ENCODE data around the gene RMRP.

The RMRP gene

DNA sequence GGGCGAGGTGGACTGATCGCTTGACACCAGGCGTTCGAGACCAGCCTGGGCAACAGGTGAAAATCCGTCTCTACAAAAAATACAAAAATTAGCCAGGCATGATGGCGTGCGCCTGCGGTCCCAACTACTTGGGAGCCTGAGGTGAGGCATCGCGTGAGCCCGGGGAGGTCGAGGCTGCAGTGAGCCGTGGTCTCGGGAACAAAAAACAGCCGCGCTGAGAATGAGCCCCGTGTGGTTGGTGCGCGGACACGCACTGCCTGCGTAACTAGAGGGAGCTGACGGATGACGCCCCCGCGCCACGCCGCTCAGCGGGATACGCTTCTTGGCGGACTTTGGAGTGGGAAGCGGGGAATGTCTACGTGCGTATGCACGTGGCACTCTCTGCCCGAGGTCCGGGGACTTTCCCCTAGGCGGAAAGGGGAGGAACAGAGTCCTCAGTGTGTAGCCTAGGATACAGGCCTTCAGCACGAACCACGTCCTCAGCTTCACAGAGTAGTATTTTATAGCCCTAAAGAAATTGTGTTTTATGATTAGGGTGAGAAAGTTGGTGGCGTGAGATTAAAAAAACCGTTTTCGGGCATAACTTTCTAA lies at the start of gene RMRP:
Gene RMRP, minus strand, starts transcription at position 474 of the 591 bp plus-strand sequence.
- peak; percentile 87 for DNase-seq (ENCODE audit: low read depth)

DNA sequence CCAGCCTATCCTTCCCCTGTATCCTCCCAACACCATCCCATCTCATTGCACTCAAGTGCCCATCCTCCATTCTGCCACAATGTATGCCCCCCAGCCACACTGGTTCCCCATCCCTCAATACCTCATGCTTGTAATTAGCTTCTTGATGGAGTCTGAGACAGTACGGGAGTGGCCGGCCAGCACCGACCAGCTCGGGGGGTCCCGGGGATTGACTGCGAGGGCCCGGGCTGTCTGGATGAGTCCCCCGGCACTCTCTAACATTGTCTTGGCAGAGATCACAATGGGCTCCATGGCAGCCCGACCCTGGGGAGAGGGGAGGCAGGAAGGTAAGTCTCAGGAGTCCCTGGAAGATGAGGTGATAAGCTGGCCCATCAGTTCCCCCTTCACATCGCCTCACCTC lies 49.1 kb upstream of the RMRP start:
- DNase-seq (ENCODE audit: low read depth): no peak

GRCh38 chr9:35705836-35706430 lies 48.1 kb upstream of the RMRP start:
- DNase-seq (ENCODE audit: low read depth): no peak

DNA sequence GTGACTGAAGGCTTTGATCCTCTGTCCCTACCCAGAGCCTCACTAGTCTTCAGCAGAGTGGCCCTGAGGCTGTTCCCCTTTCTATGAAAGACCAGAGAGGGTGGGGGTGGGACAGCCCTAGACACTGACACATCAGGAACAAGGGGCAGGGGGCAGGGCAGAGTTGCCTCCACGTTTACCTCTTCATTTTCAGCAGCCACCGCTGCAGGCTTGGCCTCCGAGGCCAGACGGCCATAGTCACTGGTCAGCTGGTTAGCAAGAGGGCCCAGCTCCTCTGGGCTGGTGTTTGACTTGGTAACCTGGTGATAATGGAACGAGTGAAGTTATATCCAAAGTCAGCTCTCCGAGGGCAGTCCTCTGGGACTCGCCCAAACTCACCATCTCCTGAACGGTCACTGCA lies 47.6 kb upstream of the RMRP start:
- no peak for DNase-seq (ENCODE audit: low read depth)

DNA sequence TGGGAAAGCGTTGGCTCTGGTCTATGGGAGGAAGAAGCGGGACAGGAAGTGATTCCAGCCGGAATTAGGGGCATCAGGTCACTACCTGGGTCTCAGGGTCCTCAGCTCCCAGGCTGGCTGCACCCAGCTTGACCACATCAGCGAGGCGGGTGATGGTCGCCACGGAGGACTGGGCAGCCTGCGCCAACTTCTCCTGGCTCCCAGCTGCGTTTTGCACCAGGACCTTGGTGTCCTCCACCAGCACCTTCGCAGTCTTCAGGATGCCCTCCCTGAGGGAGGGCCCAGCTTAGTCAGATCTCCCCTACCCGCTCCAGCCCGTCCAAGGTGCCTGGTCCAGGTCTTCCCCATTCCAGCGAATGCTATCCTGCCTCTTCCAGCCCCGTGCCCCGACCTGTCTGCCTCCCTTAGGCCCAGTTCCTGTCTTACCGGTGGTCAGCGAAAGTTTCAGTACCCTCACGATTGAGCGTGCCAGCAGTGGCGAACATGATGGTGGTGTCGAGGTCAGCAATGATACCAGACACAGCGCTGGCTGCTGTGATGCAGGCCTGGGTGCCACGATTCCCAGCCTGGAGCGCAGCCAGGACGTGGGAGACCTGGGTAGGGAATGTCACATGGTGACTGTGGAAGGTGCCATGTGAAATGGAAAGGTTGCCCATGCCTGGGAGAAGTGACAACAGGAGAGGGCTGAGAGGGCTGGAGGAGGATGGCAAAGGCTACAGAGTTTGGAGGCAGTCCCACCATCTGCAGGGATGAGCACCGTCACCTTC lies 46.3 kb upstream of the RMRP start:
- DNase-seq (ENCODE audit: low read depth): no peak

DNA sequence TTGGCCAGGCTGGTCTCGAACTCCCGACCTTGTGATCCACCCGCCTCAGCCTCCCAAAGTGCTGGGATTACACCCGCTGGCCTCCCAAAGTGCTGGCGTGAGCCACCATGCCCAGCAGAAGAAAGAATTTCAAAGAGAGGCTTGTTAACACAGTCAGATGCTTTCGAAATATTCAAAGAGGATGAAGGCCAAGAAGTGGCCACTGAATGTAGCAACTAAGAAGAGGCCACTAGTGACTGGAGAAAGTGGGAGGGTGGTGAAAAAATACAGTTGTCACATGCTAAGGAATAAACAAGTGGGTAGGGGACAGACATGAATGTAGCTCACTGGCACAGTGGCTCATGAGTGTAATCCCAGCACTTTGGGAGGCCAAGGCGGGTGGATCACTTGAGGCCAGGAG lies 44.9 kb upstream of the RMRP start:
- DNase-seq (ENCODE audit: low read depth): no peak

DNA sequence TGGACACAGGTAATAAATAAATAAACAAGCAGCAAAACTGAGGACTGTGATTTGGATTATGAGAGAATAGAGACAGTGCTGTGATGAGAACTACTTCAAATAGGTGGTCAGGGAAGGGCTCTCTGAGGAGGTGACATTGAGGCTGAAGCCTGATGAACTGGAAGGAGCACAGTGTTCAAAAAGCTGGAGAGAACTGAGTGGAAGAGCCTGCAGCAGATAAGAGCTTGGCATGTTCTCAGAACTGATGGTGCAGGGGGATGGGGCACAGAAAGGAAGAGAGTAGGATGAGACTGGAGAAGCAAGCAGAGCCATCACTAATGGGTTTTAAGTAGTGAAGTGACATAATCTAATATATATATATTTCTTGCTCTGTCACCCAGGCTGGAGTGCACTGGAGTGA lies 43.1 kb upstream of the RMRP start:
- no peak for DNase-seq (ENCODE audit: low read depth)

GRCh38 chr9:35700031-35700430 lies 42.2 kb upstream of the RMRP start:
- DNase-seq (ENCODE audit: low read depth): no peak

GRCh38 chr9:35698231-35698630 lies 40.4 kb upstream of the RMRP start:
- DNase-seq (ENCODE audit: low read depth): no peak

- no peak for DNase-seq (ENCODE audit: low read depth)
Measured at GRCh38 chr9:35697486-35697885, 39.7 kb upstream of the RMRP start.

DNA sequence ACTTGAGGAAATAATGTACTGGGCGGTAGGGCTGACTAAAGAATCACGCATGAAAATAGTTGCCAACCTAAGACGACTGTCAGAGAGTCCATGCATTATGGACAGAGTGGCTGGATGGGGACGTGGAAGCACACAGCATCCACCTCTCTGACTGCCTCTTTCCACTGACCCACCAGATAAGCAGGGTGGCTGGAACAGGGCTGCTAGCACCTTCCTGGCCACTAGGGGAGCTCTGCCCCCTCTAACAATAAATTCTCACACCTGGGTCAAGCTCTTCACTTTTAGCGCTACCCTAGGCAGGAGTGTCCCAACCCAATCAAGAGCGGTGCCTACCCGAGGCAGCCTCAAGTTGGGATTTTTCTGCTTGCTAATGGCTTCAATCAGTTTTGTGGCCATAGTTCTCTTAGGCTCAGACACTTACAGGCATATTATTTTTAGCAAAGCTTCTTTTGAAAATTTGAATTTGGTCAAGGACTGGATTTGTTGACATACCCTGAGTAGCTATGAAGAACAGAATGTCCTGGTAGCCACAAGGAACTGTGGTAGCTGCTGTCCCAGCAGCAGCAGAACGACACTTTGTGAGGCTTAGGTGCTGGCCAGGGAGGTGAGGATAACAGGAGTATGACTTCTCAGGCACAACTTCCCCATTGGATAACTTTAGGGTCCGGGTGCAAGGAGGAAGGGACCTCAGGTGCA lies 38.8 kb upstream of the RMRP start:
- DNase-seq (ENCODE audit: low read depth): peak; percentile 33

DNA sequence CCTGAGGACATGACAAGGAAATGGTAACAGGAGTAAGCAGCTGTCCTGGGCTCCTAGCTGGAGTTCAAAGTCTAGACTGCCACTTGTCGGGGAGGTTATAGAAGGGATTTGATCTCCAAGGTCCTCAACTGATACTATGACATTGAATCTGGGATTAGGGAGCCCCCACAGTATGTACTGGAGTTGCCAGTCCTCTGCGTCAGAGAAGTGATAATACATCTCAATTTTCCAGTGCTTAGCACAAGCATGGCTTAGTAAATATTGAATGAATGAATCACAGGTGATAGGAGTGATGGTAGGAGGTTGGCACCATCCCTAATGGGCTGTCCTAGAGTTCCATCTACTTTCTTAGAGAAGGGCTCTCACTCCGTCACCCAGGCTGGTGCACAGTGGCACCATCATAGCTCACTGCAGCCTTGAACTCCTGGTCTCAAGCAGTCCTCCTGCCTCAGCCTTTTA lies 38.2 kb upstream of the RMRP start:
- DNase-seq (ENCODE audit: low read depth): no peak

GRCh38 chr9:35691757-35692301 lies 34.0 kb upstream of the RMRP start:
- no peak for DNase-seq (ENCODE audit: low read depth)

DNA sequence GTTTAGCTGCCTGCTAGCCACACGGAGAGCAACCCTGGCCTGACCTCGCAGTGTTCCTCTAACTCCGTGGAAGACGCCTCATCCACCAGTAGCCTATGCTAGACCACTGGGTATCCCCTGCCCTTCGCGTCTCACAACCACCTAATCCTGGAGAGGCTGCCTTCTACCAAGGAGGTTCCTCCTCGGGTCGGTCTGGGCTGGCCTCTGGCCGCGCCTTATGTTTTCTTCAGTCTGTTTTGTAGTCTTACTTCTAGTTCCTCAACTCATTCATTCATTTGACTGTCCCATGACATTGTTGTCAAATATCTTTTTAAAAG lies 33.5 kb upstream of the RMRP start:
- DNase-seq (ENCODE audit: low read depth): no peak

GRCh38 chr9:35690614-35691333 lies 33.0 kb upstream of the RMRP start:
- DNase-seq (ENCODE audit: low read depth): peak; percentile 19

DNA sequence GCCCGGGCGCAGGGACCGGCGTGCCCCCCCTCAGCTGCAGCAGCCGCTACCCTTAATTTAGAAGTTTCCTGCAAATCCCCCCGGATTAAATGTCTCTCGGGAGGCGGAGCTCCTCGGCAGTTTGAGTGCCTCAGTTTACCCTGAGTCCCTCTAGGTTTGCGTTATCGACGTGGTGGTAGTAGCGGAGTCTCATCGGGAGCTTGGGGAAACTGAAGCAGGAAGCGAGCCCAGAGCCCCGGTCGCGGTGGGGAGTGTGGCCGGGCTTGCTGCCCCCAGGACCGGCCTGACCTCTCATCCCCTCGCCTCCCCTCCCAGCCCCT lies 32.4 kb upstream of the RMRP start:
- no peak for DNase-seq (ENCODE audit: low read depth)

GRCh38 chr9:35689542-35690293 lies 31.9 kb upstream of the RMRP start, which contains the start of gene TPM2:
Gene TPM2 (minus strand): TSS chr9:35689925. CDS start chr9:35689817, 108 bp downstream.
- no peak for DNase-seq (ENCODE audit: low read depth)

- DNase-seq (ENCODE audit: low read depth): no peak
Measured at GRCh38 chr9:35688558-35689541, 31.0 kb upstream of the RMRP start.

DNA sequence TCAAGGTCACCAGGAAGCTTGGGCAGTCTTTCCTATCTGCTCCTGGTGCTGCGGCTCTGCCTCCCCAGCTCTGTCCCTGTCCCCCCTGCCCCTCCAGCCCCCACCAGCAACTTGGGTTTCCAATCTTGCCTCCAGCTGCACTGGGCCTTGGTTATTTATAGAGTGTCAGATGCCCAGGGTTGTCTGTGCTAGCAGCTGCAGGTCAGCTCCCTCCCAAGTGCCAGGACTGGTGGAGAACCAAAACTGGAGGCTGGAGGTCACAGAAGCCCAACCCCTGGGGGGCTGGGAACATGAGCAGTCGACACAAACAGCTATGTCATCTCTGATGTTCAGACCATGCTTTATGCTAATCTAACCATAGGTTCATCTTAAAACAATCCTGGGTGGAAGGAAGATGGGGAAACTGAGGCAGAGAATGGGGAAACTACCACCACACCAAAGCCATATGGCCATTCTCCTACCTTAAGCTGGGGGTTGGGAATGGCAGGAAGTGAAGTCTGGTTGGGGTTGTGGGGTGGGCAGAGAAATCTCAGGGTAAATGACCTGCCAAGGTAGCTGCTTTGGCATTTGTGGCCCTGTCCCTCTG lies 30.2 kb upstream of the RMRP start:
- no peak for DNase-seq (ENCODE audit: low read depth)

- no peak for DNase-seq (ENCODE audit: low read depth)
Measured at GRCh38 chr9:35687306-35687705, 29.5 kb upstream of the RMRP start.

All from stimulated activated CD8-positive, alpha-beta memory T cell treated with anti-CD3 and anti-CD28 coated beads, Interleukin-12 subunit alpha, Interleukin-12 subunit beta, amount 100 ng/mL, for 4 hours (primary cell).